ENCODE data around the gene SERPINB6.
"Not testable (repeated sequence)": the region's sequence is repeated elsewhere in the genome, so short reads cannot be mapped to it uniquely, and the experiment has no call there.

GRCh38 chr6:2927931-2928330 lies 43.4 kb downstream of the SERPINB6 start:
- TF ChIP-seq CTCF (conservative IDR thresholded peaks at IDR 0.05; ENCODE audit: low read depth, low read length); EZH2 (IDR thresholded peaks at IDR 0.05; ENCODE audit: borderline replicate concordance, low read depth, low read length, poor library complexity, severe bottlenecking): not testable (repeated sequence)

All from A673 (cell line).